ENCODE measurements around the gene TTC24.
"Not testable (repeated sequence)": the region's sequence is repeated elsewhere in the genome, so short reads cannot be mapped to it uniquely, and the experiment has no call there.

TTC24 gene

DNA sequence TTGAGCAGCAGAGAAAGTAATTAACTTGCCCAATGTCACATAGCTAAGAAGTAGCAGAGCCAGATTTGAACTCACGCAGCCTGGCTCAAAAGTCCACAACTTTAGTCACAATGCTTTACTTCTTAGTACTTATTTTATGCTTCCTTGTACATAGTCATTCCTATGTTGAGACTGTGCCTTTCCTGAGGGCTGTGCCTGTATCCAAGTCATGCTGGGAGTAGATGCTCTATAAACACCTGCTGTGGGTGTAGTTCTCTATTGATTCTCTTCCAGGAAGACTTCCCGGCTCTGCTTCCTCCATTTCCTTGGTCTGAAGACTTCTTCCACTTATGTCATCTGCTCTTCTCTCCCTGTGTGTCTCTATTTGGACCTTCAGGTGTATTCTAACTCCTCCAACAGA, 23.8 kb upstream of the TTC24 start:
- peak; percentile 62 for DNase-seq

DNA sequence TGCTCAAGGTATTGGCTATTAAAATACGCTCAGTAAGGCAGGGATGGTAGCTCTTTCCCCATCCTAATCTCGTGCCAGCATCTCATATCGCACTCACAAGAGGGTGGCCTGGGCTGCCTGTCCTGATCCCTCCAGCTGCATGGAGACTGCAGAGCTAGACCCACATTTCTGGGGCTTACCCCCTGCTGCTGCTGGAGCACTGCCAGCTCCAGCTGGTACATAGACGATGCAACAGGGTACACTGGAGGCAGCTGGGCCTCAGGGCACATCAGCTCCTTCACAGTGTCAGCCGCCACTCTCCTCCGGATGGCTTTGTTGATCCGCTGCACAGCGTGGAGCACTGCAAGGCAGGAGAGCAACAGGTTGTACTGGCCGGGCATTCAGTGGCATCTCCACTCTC, 23.2 kb upstream of the TTC24 start:
- DNase-seq: peak; percentile 99

DNA sequence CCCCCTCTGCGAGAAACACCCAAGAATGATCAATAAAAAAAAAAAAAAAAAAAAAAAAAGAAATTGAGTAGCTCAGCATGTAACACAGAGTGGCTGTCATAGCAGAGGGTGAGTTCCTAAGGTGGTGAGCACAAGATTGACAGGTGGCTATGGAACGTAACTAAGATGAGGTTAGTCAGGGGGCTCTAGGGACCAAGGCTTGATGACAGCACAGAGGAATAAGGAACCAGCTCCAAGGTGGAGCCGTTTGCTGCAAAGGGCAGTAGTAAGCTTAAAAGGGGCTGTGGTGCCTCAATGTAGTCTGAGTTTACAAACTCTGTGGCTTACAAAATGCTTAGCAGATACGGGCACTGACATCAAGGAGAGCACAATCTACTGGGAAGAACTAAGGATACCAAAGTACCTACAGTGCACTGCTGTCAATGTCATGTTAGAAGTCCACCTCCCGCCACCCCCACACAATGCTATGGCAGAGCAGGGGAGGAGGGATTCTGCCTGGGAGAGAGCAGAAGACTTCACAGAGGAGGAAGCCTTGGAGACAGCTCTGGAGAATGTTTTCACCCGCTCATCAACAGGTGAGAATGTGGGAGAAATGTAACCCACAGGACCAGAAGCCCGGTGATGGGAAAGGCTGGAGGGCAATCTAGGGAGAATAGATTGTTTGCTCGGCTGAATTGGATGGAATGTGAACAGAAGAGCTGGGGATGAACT, 20.3 kb upstream of the TTC24 start:
- DNase-seq: no peak

DNA sequence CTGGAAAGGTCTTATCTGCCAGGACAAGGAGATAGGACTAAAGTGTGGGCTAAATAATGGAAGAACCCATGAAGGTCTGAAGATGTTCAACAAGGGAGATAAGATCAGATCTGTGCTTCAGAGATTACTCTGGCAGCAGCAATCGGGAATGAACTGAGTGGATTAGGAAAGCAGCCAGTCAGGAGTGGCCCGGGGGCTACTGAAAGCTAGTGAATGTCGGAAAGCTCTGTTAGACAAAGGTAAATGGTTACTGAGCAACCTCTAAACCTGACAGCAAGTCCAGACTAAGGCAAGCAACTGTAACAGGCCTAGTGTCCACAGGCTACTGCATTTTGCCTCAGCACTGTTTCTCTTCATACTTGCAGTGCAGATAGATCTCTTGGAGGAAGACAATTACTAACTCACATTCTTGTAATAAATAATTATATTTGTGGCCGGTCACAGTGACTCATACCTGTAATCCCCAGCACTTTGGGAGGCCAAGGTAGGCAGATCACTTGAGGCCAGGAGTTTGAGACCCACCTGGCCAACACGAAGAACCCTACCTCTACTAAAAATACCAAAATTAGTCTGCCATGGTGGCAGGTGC, 19.6 kb upstream of the TTC24 start:
- DNase-seq: no peak

DNA sequence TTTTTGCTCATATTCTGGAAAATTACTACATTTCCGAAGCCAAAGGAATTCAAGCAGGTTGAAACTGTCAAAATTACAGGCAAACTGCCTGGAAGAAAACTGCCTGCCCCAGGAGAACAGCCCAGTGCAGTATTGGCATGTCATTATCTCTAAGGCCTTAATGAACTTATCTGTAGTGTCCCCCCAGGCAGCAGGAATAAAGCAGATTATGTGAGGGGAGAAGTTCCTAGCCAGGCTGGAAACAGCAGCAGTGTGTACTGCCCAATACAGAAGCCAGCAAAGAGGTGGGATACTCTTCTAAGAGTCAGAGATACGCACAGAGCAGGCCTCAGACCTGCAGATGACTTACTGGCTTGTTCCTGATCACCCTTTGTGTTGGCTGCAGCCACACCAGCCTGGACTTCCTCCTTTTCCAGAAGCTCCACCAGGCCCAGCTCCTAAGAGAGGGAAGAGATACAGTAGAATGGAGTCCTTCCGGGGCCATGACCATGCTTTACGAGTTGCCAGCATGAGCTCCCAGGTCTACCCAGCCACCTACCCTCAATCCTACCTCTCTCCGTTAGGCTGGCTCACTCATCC, 18.8 kb upstream of the TTC24 start:
- no peak for DNase-seq

DNA sequence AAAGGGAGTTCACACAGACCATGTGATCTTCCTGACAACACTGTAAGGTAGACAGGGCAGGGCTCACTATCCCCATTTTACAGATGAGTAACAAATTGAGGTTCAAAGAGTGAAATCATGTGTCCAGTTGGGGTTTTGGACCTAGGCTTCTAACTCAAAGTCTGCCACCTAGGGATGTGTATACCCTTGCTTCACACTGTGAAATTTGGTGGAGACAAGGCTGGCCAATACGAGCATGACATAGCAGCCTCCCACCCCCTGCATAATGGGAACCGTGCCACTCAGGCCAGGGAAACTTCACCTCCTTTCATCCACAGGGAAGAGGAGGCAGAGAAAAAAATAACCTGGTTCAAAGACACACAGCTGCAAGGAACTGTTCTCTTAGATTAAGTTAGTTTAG, 14.0 kb upstream of the TTC24 start:
- DNase-seq: no peak

DNA sequence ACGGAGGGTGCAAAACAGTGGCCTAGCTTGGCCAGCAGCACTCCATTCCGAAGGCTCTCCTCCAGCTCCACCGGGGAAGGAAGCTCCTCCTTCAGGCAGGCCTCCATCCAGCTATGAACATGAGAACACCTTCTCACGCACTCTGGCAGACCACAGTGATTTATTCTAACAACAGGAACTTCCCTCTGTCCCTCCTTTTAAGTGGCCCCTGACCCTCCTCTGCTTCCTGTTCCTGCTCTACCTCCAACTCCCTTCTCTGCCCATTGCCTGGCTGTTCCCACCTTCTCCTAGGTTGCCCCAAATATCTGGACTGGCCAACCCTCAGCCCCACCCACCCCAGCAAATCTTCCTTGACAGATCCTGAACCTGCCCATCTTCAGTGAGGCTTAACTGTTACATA, 13.1 kb upstream of the TTC24 start:
- no peak for DNase-seq

DNA sequence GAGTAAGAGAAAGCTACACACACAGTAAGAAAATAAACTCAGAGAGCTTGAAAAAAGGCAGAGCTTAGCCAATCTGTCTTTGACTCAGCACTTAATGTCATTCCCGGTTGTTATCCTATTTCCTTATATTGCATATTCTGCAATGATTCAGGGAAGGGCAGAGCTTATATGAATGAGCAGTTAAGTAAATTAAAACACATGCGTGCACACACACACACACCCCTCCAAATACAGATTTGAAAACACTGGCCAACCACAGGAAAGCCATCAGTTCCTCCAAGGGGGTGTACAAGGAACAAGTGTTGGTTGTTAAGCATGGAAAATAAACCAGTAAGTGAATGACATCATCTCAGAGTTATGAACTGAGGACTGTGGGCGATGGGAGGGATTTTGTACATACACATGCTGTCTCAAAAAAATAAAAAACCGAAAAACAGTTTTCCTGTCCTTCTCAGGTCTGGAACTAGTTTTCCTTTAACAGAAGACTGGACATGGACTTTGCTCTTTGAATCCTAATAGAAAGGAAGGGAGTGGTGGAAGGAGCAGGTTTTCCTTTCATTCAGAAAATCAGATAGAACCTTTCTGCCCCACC, 8.2 kb upstream of the TTC24 start:
- no peak for DNase-seq

DNA sequence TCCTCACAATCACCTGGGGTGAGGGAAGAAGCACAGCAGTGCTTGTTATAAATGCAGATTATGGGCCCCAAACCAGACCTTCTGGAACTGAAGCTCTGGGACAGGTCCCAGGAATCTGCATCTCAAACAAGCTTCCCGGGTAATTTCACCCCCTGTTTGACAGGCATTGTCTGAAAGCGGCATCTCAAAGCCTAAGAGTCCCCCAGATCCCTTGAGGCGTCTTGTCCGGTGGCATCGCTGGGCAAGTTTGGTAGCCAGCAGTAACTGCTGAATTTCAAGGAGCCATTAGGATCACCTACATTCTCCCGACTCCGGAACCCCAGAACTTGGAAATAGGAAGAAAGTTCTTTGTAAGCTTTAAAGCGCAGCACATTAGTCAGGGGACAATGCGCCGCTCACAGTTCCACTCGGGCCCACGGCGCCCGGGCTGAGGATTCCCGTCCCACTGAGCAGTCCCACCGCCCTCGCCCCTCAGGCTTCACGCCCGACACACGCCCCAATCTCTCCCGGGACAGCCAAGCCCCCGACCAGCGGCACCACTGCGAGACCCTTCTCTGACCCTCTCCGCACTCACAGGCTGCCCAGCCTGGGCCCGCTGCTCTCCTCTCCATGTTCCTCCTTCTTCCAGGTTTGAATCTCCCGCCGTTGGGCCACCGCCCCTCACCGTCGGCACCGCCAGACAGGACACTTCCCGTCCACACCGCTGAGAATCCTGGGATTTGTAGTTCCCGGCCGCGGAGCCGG, 7.4 kb upstream of the TTC24 start, which contains the start of gene IQGAP3:
Gene IQGAP3 (minus strand): TSS at position 647 of the 744 bp plus-strand sequence. CDS start 36 bp downstream, at position 611.
- DNase-seq: peak; percentile 90

DNA sequence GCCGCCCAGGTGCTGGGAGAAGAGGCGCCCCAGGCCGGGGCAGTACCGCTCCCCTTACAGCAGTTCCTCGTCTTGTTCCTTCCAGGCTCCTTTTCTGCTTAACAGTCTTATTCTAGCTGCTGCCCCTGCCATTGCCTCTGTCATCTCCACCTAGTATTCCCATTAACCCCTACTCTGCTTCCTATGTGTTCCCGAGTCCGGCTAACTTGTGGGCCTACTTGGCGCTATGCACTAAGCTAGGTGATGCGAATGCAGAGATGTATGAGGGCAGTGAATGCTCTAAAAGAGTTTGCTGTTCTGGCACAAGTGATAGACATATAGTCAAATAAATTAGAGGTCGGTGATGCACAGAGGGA, 6.9 kb upstream of the TTC24 start:
- no peak for DNase-seq

DNA sequence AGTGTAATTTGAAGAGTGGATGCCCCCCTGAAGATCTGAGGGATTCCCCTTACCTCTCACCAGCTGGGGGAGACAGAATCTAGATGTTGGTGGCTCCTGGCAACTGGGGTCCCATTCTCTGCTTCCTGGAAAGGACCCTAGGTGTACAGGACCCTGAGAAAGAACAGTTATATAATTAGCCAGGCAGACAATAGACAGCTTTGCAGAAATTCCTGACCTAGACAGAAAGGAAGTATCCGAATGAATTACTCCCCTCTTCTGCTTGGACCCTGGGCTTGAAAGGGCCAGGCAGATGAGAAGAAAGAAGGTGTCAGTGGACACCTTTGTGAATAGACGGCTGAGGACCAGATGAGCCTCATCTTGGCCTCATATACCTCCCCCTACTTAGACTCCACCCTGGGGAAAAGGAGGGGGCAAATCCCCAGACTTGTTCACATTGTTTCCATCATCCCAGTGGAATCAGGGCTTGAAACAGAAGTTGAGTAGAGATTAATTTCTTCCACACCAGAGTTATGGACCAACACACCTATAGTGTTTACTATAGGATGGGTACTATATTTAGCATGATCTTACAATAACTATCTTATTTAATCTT, 5.4 kb upstream of the TTC24 start:
- DNase-seq: no peak

DNA sequence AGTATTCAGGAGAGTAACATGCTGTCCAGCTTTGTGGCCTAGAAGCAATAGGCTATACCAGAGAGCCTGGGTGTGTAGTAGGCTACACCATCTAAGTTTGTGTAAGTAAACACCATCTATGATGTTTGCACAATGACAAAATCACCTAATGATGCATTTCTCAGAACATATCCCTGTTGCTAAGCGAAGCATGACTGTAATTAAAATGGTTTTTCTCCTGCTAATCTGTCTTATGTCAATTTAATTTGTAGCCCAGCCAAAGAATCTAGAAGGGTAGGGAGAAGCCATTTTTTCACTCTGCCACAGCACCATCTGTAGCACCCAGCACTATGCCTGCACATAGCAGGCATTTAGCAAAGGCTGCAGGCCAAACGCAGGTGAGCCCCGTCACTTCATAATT, 2.0 kb upstream of the TTC24 start:
- no peak for DNase-seq

DNA sequence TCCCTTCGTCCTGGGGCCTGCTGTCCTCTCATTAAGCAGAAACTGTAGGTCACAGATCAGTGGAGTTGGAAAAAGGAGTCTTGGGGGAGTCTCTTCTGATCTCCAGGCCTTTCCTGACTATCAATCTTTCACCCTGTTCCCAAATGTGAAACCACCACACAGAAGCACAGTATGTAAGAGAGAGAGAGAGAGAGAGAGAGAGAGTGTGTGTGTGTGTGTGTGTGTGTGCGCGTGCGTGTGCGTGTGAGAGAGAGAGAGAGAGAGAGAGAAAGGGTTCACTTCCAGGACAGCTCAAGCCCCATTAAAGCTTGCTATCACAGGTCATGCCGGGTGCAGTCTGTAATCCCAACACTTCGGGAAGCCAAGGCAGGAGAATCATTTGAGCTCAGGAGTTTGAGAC, 1.5 kb upstream of the TTC24 start:
- no peak for DNase-seq

DNA sequence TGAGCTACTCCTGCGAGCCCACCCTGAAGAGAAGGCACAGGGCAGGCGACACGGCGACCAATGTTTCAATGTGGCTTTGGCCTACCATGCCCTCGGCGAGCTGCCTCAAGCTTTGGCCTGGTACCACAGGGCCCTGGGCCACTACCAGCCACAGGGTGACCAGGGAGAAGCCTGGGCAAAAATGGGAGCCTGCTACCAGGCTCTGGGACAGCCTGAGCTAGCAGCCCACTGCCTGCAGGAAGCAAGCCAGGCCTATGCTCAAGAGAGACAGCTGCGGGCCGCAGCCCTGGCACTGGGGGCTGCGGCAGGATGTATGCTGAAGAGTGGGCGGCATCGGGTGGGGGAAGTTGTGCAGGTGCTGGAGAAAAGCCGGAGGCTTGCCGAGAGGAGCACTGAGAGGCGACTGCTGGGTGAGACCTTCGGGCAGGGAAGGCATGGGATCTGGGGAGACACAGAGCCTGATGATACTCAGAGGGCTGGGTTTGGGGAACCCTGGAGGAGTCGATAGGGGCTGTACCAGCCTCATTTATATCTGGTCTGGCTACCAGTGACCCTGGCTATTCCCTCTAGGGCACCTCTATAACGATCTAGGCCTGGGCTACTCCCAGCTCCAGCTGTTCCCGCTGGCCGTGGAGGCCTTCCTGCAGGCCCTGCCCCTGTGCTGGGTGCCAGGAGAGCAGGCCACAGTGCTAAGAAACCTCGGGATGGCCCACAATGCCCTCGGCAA, 2.3 kb downstream of the TTC24 start:
- DNase-seq: no peak

DNA sequence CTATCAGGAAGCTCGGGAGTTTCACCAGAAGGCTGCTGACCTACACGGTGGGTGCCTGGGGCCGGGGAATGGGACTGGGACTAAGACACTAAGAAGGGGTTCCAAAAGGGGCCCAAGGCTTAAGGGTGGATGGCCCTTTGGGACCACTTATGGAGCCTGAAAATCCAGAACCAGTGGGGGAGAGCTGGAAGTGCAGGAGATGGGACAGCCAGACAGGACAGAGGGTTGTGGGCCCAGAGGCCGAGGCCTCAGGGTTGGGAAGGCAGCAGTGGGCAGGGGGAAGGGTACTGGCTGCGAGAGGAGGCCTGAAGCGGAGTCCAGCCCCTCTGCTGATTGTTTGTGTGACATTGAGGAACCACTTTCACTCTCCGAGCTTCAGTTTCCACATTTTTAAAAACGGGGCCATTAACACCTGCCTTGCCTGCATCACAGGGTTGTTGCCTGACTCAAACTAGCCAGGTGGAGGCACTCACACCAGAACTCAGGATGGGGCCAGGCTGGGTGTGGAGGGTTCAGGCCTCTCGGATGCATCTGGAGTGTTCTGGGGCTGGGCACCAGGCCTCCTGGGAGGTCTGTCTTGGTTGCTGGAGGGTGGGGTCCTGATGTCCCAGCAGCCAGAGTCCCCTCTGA, 3.0 kb downstream of the TTC24 start:
- DNase-seq: no peak

DNA sequence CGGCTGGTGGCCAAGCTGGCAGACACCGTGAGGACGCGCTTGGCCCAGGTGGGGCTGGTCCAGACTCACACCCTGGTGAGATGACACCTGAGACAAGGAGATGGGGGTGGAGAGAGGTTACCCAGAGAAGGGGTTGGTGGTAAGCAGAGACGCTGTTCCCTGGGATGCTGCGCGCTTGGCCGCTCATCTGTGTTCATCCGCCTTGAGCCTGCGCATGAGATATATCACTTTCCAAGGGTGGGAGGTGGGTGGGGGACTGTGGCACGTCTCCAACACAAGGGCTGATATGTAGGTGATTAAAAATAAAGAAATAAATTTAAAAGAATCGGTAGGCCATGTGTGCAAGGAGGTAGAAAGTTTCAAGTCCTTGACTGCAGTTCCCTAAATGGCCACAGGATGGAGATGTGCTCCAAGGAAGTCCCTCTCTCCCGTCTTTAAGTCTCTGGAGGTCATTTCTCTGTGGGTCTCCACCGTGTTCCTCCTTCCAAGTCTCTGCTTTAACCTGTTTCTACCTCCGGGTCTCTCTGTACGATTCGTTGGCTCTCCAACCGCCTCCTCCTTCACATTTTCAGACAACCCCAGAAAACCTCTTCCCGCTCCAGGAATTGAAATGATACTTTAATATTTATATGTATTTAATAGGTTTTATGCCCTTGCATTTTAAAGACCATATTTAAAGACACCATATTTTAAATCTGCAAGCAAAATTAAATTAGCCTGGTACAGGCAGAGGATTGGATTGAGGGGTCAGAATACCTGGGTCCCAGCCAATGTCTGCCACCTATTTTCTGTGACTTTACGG, 4.5 kb downstream of the TTC24 start:
- peak; percentile 70 for DNase-seq

DNA sequence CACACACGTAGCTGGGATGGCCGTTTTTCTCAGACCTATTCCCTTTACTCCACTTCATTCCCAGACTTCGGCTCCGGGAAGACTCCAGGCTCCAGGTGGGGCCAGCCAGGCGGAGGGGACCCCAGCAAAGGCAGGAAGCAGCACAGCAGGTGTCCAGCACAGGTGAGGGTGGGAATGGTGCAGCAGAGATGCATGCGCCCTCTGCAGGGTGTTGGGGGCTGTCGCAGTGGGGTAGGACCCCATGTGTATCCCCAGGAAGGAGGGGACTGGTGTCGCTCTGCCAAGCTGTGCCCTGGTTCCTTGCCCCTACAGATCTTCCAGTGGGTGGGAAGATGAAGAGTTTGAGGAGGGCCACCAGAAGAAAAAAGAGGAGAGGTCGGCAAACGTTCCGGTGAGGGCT, 5.3 kb downstream of the TTC24 start:
- DNase-seq: no peak

DNA sequence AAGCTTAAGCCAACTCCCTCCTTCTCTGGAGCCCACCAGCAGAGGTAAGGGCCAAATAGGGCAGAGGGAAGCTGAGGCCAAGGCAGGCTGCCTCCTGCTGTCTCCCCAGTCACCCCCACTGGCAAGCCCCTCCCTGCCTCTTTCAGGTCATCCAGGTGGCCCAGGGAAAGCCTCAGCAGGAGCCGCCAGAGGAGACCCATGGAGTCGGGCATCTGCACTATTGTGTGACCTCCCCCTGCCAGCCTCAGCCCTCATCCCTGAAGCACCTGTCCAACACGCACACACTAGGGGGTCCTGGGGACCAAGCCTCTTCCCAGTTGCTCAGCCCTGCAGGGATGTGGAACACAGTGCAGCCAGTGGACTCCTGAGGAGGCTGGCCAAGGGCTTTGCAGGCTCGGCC, 6.8 kb downstream of the TTC24 start:
- DNase-seq: peak; percentile 33

DNA sequence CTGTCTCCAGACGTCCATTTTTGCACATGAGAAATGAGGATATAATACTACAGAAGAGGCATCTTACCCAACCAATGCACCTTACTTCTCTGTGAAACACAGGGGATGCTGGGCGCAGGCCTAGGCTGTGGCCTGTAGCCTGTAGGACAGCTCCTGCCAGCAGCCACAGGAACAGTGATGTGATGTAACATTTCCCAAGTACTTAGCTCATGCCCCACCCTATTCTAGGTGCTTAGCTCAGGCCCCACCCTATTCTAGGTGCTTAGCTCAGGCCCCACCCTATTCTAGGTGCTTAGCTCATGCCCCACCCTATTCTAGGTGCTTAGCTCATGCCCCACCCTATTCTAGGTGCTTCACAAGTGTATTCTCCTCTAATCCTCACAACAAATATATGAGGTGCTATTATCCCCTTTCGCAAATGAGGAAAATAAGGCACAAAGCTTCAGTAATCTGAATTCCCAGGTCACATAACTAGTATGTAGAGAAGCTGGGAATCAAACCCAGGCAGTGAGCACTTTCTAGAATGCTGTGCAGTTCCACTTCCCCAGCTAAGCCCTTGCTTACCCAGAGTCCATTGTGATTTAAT, 7.5 kb downstream of the TTC24 start:
- DNase-seq: no peak

DNA sequence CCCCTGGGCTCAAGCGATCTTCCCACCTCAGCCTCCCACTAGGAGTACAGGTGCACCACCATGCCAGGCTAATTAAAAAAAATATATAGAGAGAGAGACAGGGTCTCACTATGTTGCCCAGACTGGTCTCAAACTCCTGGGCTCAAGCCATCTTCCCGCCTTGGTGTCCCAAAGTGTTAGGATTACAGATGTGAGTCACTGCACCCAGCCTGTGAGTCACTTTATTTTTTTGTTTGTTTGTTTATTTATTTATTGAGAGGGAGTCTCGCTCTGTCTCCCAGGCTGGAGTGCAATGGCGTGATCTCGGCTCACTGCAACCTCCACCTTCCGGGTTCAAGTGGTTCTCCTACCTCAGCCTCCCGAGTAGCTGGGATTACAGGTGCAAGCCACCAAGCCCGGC, 8.4 kb downstream of the TTC24 start:
- not testable (repeated sequence) for DNase-seq

DNA sequence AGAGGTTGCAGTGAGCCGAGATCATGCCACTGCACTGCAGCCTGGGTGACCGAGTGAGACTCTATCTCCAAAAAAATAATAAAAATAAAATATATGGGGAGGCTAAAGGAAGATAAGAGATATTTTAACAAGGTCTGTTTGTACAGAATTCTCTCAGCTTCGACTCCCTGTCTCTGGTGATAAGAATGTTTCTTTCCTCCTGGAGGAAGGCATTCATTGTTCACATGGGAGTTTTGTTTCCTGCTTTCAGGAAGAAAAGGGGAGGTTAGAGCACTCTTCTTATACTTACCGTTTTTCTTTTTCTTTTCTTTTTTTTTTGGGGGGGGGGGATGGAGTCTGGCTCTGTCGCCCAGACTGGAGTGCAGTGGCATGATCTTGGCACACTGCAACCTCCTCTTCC, 10.0 kb downstream of the TTC24 start:
- no peak for DNase-seq

All from NCI-H345 (cell line).